GM12801 (cell line): ENCODE data around the gene MTHFSD.

Experiments
- CTCF ChIP-seq: IDR thresholded peaks from one replicate; pipeline ENCODE4 v1.5.1; 2011; ENCODE audit warnings: control low read depth; ENCODE audit not compliant: insufficient read length; ENCODE audit errors: extremely low read depth

Gene MTHFSD

DNA sequence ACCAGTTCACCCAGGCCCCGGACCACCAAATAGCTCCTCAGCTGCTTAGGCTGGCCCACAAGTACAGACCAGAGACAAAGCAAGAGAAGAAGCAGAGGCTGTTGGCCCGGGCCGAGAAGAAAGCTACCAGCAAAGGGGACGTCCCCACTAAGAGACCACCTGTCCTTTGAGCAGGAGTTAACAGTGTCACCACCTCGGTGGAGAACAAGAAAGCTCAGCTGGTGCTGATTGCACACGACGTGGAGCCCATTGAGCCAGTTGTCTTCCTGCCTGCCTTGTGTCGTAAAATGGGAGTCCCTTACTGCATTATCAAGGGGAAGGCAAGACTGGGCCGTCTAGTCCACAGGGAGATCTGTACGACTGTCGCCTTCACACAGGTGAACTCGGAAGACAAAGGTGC is 29.3 kb downstream of the MTHFSD start:
- no peak for TF ChIP-seq CTCF

DNA sequence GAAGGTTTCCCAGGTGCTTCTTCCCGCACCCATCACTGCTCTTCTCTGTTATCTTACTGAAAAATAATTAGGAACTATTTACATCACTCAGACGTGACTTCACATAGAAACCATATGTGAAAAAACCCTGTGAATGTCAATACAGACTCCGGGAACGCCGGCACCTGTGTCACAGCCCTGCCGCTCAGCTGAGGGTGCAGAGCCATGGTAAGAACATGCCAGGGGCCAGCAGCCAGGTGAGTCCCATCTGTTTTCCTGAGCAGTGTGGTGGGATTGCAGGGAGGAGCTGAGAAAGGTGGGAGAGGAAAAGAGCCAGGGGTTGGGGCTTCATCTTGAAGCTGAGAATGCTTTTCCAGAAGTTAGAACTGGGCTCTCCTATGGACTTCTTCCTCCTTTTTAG is 31.0 kb downstream of the MTHFSD start:
- TF ChIP-seq CTCF, result no peak

GRCh38 chr16:86523166-86523740 is 31.8 kb downstream of the MTHFSD start:
- TF ChIP-seq CTCF, result no peak

GRCh38 chr16:86522634-86523033 is 32.4 kb downstream of the MTHFSD start:
- no peak for TF ChIP-seq CTCF

DNA sequence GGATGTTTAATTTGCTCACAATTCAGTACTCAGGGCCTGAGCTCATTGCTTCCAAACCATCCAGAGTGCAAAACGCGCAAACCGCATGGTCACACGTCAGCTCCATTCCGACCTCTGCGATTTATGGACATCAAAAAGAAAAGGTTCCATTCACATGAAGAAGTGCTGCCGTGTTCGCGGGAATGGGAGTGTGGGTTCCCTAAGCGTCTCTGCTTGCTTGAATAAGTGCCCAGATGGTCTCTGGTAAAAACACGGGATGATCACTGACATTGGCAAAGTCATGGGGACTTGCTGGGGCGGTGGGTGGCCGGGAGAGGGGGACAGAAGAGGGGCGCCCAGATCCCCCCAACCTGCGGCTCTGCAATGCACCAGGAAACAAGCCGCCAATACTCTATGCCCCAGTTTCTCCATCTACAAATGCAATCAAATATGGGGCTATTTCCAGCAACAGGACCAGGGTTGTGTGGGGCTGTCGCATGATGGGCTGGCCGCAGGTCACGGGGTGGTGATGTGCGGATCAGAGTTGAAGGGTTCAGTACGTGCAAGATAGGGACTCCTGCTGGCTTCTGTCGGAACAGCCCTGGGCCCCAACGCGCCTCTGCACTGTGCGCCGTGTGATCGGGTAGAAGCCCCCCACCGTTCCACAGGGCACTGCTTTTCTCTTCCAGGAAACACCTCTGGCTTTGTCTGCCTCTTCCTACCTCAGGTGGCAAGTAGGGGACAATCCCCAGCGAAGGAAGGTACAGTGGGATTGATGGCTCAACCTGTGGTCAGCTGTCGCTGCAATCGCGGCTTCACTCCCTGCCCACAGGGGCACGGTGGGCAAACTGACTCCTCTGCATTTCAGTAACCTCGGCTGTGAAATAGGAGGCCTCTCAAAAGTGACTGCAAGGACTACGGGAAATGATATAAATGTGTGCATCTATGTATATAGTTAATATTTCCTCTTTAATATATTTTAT is 33.5 kb downstream of the MTHFSD start:
- TF ChIP-seq CTCF, result no peak

GRCh38 chr16:86520317-86521210 is 34.5 kb downstream of the MTHFSD start:
- no peak for TF ChIP-seq CTCF
